Muscle of back (tissue), 11 donors: ENCODE measurements around the gene EMILIN1. TPM values are rescaled to one million over a fixed set of nuclear protein-coding genes. Genes with fewer than 3 reads are reported as not detected.
"Not testable (repeated sequence)": the region's sequence is repeated elsewhere in the genome, so short reads cannot be mapped to it uniquely, and the experiment has no call there.

Source experiments
- DNase-seq, 3 donors: peaks; one replicate each; pipeline versions ENCODE4 v3.0.0 to v3.0.0-alpha.2; 2013
- polyA plus RNA-seq, 10 donors: library from polyadenylated mRNA; unstranded; fragments of 120-200 nt; gene quantifications; one replicate each; pipeline ENCODE4 v1.2.1, GENCODE V29; 2013; ENCODE audit not compliant: insufficient read length in 10 of 10

EMILIN1 gene
- polyA plus RNA-seq, 10 donors, result 45.1 to 143 (median 65.3) TPM

DNA sequence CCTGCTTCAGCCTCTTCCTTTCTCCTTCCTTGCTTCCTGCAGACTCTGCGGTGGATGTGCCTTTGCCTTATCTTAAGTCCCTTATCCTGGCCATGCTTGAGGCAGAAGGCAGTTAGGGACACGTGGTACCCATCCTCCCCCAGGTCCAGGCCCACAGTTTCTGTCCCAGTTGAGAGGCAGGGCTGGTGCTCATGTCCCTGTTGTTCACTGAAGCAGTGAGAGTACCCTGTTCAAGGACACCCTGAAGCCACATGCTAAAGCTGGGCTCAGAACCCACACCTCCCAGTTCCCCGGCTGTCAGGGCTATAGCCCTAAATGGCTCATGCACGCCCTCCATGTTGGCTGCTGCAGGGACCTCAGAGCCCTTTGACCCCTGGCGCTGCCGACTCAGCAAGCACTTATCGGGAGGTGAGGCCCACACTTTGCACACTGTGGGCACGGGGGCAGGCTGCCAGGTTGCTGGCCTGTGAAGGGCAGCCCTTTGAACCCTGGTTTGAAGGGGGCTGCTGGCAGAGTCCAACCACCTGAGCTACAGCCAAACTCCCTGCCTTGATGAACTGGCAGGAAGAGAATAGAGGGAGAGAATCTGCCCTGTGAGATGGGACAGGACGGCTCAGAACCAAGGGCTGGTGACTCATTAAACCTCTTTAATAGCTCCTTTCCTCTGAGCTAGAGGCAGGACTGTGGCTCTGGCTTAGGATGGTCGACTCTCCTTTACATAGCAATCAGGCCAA, 14.4 kb downstream of the EMILIN1 start:
- DNase-seq, result no peak

DNA sequence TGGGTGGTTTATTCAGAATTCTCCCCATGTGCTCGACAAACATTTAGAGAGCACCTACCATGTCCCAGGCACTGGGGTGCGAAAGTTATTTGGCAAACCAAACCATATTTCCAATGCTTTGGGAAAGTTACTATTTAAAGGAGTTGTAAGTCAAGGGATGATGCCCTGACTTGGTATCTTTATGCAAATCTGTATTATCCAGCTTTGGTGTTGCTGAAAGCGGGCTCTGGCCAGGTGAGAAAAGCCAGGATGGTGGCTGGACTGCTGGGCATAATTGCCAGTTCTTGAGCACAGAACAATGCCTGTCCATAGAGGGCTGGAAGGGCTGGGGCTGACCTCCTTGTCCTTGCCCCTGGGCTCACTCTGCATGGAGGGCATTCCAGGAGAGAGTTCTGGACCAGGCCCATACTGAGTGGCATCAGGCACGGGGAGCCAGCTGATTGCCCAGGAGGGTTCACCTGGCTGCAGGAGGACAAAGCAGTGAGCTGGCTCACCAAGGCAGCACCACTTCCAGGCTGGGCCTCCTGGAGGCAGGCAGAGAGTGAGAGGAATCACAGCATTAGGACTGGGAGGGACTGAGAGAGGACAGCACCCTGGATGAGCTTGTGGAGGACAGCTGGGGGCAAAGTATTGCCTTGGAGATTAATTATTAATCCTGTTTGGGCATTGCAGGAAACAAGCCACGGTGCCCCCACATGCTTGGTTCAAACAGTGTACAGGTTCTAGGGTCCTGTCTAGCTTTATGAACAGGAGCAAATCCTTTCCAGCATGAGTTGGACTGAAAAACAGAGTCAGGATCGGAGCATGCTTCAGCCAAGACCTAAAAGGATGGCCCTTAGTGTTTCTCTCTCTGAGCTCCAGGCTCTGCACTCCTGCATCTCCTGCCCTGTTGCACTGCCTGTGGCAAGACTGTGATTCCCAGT, 15.3 kb downstream of the EMILIN1 start:
- no peak for DNase-seq

DNA sequence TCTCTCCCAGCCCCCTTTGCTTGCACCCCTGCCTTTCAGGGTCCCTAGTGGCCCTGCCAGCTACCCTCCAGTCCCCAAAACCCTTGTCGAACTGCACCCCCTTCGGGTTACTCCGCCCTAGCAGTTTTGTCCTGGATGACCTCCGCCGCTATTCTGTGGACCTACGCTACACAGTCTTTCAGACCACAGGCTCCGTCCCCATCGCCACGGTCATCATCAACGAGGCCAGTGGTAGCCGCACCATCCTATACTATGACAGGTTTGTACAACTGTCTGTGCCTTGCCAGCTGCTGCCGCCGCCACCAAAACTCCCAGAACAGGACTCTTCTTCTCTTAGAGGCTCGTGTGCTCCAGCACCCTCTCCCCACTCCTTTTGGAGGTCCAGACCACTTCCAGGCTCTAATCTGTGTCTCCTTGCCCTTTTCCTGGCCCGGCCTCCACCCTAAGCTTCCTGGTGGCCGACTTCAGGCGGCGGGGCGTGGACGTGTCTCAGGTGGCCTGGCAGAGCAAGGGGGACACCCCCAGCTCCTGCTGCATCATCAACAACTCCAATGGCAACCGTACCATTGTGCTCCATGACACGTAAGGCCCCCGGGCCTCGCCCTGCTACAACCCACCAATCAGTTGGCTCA, 16.1 kb downstream of the EMILIN1 start:
- no peak for DNase-seq

DNA sequence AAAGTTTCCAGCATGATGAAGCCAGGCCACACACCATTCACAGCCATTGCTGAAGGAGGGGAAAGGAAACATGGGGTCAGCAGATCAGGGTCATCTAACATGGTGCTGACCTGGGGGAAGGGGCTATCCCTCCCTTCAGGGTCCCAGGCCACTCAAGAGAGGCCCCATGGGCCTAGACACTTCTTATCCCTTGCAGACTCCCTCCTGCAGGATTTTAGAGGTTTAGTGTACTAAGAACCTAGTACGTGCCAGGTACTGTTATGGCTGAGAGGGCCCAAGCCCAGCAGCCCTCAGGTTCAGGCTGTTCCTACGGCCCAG, 17.0 kb downstream of the EMILIN1 start:
- DNase-seq, result no peak

DNA sequence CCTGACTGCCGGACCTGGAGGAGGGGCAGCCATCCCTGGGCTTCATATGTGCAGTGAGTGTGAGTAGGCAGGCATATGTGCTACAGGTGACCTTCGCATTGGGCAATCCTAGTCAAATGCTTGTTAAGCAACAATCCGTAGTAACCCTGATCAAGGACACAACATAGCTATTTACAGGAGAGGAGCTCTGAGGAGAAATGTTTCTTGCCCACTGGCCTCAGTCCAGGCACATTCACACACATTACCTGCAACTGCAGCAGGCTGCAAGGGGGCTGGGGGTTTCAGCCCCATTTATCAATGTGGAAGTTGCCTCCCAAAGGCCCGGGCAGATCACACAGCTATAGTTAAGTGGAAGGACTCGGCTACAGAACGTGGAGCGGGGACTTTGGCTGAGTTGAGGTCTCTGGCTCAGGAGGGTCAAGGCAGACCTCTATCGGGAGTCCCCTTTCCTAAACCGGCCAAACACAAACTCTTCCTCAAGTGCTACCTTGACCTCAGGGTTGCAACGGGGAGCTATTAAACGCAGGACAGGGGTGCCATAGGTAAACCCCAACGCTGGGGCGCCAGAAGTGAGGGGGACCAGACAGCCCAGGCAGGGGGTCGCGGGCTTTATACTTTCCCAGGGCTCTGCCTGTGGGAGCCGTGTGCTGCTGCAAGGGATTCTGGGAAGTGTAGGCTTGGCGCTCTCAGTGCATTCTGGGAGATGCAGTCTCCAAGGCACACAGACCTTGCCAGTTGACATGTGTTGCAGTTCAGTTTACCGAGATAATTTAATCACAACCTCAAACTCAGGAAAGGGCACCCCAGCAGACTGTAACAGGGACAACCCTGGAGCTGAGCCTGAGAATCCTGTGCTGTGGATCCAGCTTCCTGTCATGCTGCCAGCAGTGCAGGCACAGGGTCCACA, 17.6 kb downstream of the EMILIN1 start:
- DNase-seq, result peak in 2 of 3 donors; percentile 67 to 85

DNA sequence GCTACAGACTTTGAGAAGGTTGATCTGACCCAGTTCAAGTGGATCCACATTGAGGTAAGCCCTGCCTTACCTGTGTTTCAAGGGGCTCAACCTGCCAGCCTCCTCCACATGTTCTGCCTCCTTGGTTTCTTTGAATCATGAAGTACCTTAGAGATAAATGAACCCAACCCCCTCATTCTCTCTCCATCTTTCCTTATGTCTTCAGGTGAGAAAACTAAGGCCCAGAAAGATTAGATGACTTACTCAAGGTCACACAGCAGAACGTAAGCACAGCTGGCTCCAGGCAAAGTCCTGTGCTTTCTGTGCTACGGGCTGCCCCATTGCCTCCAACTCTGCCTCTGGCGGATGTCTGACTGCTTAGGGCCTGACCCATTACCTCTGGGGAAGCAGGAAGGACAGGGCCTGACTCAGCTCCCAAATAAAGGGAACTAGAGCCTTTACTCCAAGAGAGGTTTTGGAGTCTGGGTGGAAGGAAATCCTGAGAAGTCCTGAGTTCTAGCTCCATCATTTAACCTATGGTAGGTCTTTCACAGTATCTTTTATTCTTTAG, 18.4 kb downstream of the EMILIN1 start:
- DNase-seq, result no peak

DNA sequence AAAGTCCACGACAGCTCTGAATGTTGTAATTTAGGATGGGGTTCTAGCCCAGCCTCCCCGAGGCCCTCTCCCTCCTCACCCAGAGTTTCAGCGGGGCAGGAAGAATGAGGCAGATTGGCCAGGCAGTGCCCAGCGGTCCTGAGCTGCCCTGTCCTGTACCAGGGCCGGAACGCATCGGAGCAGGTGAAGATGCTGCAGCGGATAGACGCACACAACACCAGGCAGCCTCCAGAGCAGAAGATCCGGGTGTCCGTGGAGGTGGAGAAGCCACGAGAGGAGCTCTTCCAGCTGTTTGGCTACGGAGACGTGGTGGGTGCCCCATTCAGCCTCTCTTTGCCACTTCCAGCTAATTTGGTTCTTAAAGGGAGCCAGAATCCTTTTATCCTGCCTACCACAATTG, 18.9 kb downstream of the EMILIN1 start:
- DNase-seq, result no peak

DNA sequence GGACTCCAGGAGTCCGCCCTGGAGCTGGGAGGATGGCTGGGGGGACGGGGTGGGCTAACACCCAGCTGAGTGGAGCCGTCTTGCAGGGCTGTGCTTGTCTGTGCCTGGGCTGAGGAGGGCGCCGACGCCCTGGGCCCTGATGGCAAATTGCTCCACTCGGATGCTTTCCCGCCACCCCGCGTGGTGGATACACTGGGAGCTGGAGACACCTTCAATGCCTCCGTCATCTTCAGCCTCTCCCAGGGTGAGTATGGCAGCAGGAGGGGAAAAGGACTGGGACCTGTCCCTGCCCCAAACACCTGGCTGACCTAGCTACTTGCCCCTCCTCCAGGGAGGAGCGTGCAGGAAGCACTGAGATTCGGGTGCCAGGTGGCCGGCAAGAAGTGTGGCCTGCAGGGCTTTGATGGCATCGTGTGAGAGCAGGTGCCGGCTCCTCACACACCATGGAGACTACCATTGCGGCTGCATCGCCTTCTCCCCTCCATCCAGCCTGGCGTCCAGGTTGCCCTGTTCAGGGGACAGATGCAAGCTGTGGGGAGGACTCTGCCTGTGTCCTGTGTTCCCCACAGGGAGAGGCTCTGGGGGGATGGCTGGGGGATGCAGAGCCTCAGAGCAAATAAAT, 21.0 kb downstream of the EMILIN1 start:
- DNase-seq, result no peak

DNA sequence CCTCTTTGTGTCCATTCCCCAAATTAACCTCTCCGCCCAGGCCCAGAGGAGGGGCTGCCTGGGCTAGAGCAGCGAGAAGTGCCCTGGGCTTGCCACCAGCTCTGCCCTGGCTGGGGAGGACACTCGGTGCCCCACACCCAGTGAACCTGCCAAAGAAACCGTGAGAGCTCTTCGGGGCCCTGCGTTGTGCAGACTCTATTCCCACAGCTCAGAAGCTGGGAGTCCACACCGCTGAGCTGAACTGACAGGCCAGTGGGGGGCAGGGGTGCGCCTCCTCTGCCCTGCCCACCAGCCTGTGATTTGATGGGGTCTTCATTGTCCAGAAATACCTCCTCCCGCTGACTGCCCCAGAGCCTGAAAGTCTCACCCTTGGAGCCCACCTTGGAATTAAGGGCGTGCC, 21.6 kb downstream of the EMILIN1 start:
- DNase-seq, result no peak

DNA sequence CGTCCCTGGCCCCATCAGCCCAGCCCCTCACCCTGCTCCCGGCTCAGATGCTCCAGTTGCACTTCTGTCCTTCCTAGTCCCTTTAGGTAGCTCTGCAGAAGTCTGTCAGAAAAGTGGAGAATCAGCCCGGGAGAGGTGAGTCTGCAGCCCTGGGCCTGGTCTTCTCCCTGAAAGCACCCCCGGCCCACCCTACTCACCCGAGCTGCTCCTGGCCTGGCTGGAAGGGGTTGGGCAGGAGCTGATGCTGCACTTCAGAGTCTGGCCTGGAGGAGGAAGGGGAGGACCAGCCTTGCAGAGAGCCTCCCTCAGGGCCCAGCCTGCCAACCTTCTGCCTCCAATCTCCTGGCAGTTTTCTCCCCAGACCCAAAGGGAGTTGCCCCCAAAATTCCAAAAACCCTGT, 23.9 kb downstream of the EMILIN1 start:
- no peak for DNase-seq

DNA sequence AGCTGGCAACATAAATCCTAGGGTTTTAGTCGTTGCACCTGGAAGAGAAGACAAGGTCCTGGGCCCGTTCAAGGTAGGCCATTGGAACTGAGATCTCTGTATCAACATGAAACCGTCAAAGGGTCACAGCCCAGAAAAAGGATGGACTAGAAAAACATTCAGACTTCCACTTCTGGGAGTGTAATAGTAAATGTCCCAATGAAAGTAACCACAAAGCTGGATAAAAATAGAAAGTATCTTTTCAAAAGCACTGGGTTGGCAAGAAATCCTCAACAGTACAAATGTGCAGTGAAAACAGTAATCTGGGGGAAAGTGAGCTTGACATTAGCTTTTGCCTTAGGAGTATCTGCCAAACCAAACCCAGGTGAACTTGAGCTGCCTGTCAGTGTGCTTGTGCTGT, 27.6 kb downstream of the EMILIN1 start:
- no peak for DNase-seq

DNA sequence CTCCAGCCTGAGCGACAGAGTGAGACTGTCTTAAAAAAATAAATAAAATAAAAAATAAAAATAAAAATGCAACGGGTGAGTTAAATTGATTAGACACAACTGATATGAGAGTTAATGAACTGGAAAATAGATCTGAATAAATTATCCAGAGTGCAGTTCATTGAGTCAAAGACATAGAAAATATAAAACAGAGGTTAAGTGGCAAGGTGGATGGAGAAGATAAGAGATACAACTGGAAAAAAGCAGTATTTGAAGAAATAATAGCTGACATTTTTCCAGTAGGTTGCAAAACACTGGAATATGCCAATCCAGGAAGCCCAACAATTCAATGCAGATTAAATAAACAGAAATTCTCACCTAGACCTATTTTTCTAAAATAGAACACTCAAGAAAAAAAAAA, 29.8 kb downstream of the EMILIN1 start:
- no peak for DNase-seq

DNA sequence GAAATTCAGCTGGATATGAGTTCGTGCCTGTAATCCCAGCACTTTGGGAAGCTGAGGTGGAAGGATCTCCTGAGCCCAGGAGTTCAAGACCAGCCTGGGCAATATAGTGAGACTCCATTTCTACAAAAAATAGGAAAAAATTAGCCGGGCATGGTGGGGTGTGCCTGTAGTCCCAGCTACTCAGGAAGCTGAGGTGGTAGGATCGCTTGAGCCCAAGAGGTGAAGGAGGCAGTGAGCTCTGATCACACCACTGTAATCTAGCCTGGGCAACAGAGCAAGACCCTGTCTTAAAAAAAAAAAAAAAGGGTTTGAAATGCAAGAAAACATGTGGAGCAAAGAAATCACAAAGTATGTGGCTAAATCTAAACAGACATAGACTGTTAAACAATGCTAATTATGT, 30.7 kb downstream of the EMILIN1 start:
- DNase-seq, result no peak

DNA sequence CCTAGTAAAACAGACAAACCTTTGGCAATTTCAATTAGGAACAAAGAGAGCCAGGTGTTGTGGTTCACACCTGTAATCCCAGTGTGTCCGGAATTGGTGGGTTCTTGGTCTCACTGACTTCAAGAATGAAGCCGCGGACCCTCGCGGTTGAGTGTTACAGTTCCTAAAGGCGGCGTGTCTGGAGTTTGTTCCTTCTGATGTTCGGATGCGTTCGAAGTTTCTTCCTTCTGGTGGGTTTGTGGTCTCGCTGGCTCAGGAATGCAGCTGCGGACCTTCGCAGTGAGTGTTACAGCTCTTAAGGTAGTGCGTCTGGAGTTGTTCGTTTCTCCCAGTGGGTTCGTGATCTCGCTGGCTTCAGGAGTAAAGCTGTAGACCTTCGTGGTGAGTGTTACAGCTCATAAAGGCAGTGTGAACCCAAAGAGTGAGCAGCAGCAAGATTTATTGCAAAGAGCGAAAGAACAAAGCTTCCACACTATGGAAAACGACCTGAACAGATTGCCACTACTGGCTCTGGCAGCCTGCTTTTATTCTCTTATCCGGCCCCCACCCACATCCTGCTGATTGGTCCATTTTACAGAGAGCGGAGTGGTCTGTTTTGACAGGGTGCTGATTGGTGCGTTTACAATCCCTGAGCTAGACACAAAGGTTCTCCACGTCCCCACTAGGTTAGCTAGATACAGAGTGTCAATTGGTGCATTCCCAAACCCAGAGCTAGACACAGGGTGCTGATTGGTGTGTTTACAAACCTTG, 32.4 kb downstream of the EMILIN1 start:
- DNase-seq, result not testable (repeated sequence)

DNA sequence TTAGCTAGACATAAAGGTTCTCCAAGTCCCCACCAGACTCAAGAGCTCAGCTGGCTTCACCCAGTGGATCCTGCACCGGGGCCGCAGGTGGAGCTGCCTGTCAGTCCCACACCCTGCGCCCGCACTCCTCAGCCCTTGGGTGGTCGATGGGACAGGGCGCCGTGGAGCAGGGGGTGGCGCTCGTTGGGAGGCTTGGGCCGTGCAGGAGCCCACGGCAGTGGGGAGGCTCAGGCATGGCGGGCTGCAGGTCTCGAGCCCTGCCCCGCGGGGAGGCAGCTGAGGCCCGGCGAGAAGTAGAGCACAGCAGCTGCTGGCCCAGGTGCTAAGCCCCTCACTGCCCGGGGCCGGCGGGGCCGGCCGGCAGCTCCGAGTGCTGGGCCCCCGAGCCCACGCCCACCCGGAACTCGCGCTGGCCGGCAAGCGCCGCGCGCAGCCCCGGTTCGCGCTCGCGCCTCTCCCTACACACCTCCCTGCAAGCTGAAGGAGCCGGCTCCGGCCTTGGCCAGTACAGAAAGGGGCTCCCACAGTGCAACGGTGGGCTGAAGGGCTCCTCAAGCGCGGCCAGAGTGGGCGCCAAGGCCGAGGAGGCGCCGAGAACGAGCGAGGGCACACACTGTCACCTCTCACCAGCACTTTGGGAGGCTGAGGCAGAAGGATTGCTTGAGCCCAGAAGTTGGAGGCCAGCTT, 33.1 kb downstream of the EMILIN1 start:
- not testable (repeated sequence) for DNase-seq

DNA sequence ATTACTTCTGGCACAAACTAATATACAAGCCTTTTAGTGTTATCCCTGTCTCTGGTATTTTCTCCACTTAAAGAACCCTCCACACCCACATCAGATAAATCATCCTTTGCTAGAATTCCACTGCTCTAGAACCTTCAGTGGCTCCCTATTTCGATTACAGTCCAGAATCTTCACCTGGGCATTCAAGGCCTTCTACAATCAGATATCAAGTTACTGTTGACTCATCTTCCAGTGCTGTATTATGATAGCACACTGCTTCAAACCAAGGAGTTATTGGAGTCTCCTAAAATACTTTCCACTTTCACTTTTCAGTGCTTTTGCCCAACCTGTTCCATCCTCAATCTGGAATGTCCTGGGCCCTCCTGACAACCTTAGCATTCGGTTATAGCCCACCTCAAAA, 37.1 kb downstream of the EMILIN1 start:
- DNase-seq, result no peak

DNA sequence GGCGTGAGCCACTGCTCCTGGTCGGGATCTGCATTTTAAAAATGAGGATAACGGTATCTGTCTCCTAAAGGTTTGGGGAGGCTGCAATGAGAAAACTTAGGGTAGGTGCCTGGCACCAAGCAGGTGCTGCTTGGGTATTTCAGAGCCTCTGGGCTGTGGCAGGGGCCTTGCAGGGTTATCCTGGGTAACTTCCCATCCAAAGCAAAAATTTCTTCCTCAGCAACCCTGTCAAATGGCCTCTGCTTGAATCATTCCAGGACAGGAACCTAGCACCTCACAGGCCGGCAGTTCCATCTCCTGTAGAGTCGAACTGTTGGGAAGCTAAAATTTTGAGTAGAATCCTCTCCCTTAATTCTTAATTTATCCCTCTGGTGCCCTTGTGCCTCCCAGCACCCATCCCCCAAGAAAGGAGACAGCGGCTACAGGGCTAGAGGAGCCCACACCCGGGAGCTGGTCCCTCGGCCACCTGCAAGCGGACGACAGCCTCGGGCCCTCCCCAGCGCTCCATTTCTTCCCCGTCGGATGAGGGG, 39.6 kb downstream of the EMILIN1 start:
- DNase-seq, result no peak

DNA sequence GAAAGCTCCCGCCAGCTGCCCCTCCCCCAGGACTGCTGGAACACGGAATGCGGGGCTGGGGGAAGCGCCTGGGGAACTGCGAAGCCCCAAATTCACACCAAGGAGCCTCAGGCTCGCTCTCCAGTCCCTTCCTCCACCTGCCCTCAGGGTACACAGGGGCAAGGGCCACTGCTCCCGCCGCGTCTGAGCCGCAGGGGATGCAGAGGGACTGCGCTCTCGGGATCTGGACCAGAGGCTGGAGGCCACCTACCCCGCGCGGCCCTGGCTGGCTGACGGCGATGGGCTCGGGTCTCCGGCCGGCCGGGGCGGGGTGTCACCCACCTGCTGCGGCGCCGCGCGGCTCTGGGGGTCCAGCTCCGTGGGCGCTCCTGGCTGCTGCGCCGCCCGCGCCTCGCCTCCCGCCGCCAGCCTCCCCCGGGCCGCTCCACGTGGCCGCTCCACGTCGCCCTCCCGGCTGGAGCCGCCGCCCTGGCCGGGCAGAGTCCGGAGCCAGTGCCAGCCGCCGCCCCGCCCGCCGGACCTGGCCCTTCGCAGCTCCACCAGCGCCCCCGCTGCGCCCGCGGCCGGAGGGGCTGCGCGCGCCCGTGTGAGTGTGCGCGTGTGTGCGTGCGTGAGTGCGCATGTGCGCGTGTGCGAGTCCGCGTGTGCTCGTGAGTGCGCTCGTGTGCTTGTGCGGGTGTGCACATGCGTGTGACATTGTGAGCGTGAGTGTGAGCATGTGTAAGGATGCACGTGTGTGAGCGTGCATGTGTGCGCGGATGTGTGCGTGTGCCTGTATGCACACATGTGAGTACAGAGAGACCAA, 40.3 kb downstream of the EMILIN1 start, which contains the start of gene CGREF1:
Gene CGREF1, minus strand, starts transcription at position 604 of the 805 bp plus-strand sequence. CDS start 14,762 bp downstream, outside the sequence.
- DNase-seq, result no peak
